ENCODE results near the gene TMEM44. TPM values are rescaled to one million over a fixed set of nuclear protein-coding genes. Genes with fewer than 3 reads are reported as not detected.

TMEM44 gene
- total and polyA plus RNA-seq, 9 of the 15 experiments (the other 6 are each of a cell fraction or from before 2014, with no cell fraction given), result 0.53 to 18.1 (median 11.3) TPM

- TF ChIP-seq BCLAF1 (IDR thresholded peaks at IDR 0.05; ENCODE audit: borderline replicate concordance in 1 of 2, control insufficient read depth in 1 of 2, low read depth in 2 of 2, low read length in 1 of 2) (no peak), HDGF (IDR thresholded peaks at IDR 0.05) (no peak), ZNF395 (CRISPR knock-in tag; IDR thresholded peaks at IDR 0.05) (no peak), DIDO1 (tag; IDR thresholded peaks at IDR 0.05; ENCODE audit: low read depth) (no peak), ZNF655 (CRISPR knock-in tag; IDR thresholded peaks at IDR 0.05) (no peak), CSDE1 (IDR thresholded peaks at IDR 0.05) (no peak), EP400 (IDR thresholded peaks at IDR 0.05) (no peak), TBP (optimal IDR thresholded peaks at IDR 0.05; ENCODE audit: low read depth, low read length) (no peak)
These were observed 40.5 kb upstream of the TMEM44 start (continued) for GRCh38 chr3:194673761-194674160.
